Measurements from ENCODE around the gene ZNF296. TPM values are rescaled to one million over a fixed set of nuclear protein-coding genes. Genes with fewer than 3 reads are reported as not detected.

Gene ZNF296
- total RNA-seq, 1 donor from 2014 or later: under 0.01 TPM

- DNase-seq (ENCODE audit: low spot score in 2 of 2) (peak in 1 of 2 donors; percentile 43), FAIRE-seq (no peak)
Observed at GRCh38 chr19:45103508-45104319, 27.4 kb upstream of the ZNF296 start.

DNA sequence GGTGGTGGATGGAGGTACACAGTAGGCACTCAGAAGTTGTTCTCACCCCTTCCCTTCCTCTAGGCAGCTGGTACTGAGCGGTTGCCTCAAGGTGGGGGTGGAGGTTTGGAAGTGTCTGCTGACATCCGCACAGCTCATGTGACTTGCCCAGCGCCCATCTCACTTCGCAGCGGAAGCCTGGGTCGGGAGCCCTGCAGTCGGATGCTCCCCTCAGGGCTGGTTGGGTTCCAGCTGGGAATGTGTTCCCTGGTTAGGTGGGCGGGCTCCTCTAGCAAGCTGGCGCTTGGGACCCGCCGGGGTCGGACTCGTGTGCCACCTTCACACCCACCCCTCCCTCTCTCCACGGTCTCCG lies 26.9 kb upstream of the ZNF296 start:
- FAIRE-seq (no peak), DNase-seq (ENCODE audit: low spot score in 2 of 2) (peak in 1 of 2 donors; percentile 58)

GRCh38 chr19:45102481-45102880 lies 26.2 kb upstream of the ZNF296 start:
- no peak for FAIRE-seq
- DNase-seq (ENCODE audit: low spot score in 2 of 2): no peak

GRCh38 chr19:45101806-45102205 lies 25.5 kb upstream of the ZNF296 start:
- DNase-seq (ENCODE audit: low spot score in 2 of 2) (no peak), FAIRE-seq (no peak)

GRCh38 chr19:45100846-45101252 lies 24.6 kb upstream of the ZNF296 start:
- DNase-seq (ENCODE audit: low spot score in 2 of 2) (no peak), FAIRE-seq (no peak)

GRCh38 chr19:45100201-45100600 lies 23.9 kb upstream of the ZNF296 start:
- FAIRE-seq (no peak), DNase-seq (ENCODE audit: low spot score in 2 of 2) (no peak)

DNA sequence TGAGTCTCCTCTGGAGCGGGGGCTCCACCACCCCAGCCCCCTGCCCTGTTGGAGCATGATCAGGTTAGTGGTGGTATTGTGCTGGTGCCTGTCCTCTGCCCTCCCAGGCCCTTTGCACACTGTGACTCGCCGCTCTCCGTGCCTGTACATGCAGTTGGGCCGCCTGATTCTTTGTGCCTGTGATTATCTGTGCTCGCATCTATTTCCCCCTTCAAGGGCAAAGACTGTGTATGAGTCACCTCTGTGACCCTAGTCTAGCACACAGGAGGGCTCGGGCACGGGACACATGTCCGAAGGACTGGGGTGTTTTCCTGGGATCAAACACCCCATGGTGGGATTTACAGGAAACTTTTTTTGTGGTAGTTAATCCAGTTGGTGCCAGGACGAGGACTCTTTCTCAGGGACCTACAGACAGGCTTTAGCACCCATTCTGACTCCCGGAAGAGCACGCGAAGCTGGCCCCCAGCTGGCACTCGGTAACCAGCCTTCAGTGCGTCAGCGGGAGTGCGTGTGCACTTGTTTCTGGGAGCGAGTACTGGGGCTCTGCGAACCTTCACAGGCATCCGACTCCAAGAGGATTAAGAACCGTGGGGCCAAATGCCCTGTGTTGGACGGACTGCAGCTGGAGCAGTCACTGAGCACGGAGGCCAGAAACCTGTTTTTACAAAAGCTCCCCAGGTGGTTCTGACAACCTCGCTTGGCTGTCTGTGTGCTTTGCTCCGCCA lies 23.4 kb upstream of the ZNF296 start:
- DNase-seq (ENCODE audit: low spot score in 2 of 2): no peak
- no peak for FAIRE-seq

DNA sequence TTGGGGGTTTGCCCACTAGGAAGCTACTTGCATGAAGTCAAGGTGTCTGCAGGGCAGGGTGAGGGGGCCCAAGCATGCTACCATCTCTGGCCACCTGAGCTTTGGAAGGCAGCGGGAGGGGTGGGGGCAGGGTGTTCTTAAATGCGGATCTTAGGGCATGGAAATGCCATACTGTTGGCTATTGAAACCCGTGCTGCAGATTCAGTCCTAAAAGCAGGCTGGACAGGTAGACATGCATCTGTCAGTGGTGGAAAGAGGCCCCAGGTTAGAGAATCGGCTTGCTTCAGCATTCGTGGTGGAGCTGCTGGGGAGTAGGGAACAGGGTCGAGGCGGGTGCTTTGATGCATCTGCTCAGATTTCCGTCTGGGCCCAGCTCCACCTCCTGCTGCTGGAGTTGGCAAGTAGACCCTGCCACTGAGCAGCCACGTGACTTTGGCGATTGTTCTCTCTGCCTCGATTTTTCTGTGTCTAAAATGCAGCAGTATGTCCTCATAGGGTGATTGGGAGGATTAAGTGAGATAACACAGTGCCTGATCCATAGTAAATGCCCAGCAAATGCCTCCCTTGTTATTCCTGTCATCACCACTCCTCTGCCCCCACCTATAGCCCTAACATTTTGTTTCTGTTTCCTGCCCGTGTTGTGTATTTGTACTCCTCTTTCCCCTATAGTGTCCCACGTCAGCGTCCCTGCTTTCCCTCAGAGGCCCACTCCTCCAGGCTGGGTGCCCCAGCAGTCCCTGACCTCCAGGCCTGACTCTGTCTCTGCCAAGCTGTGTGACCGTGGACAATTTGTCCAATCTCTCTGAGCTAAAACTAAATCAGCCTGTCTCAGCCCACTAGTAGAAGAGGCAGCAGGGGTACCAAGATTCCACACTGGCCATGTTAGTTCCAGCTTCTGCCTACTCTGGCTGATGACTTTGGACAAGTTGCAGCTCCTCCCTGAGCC lies 22.5 kb upstream of the ZNF296 start:
- FAIRE-seq (no peak), DNase-seq (ENCODE audit: low spot score in 2 of 2) (peak; percentile 71 to 77)

GRCh38 chr19:45097776-45098520 lies 21.7 kb upstream of the ZNF296 start:
- DNase-seq (ENCODE audit: low spot score in 2 of 2) (peak in 1 of 2 donors; percentile 78), FAIRE-seq (no peak)

- FAIRE-seq: no peak
- DNase-seq (ENCODE audit: low spot score in 2 of 2): no peak
Observed at GRCh38 chr19:45097450-45097775, 21.1 kb upstream of the ZNF296 start.

DNA sequence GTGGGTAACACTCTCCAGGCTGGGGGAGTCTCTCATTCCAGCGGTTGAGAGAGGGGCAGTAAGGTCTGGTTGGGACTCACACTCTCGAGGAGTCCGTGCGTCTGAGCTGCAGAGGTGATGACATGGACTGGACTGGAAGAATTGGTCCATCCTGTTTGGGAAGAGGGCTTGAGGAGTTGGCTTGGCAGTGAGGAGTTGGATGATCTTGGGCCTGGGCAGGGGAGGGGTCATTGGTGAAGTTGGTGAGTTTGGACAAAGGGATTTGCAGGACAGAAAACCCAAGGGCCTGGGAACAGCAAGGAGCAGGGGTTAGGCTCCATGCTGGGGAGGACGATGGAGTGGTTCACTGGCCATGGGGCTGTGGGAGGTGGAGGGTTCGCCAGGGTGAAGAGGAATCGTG lies 20.4 kb upstream of the ZNF296 start:
- DNase-seq (ENCODE audit: low spot score in 2 of 2) (no peak), FAIRE-seq (no peak)

- DNase-seq (ENCODE audit: low spot score in 2 of 2): no peak
Observed at GRCh38 chr19:45095496-45096413, 19.5 kb upstream of the ZNF296 start.

DNA sequence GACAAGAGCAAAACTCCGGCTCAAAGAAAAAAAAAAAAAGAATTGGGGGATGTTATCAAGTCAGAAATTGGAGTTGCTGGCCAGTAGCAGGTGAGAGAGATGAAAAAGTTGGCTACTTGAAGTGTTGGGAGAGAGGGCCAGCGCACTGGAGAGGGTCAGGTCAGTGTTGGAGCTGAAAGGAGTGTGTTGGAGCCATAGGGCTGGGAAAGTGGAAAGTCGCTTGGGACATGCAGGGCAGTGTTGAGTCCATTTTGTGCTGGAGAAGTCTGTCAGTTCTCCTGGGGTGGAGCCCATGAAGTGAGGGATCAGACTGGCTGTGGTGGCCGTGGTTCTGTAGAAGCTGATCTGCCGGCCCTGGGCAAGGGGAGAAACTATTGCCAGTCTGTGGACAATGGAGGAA lies 18.4 kb upstream of the ZNF296 start:
- FAIRE-seq (no peak), DNase-seq (ENCODE audit: low spot score in 2 of 2) (no peak)

More at GRCh38 chr19:45095496-45096413, 19.5 kb upstream of the ZNF296 start:
- FAIRE-seq: no peak

DNA sequence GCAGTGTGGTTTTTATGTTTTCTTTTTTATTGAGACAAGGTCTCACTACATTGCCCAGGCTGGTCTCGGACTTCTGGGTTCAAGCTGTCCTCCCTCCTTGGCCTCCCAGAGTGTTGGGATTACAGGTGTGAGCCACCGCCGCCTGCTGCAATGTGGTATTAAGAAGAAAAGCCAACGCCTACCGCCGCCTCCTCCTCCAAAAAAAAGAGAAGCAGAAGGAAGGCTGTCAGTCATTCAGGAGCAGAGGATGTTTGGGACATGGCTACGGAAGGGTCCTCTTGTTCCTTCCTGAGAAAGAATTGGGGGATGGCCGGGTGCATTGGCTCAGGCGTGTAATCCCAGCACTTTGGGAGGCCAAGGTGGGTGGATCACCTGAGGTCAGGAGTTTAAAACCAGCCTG lies 17.9 kb upstream of the ZNF296 start:
- FAIRE-seq (no peak), DNase-seq (ENCODE audit: low spot score in 2 of 2) (no peak)

- FAIRE-seq (no peak), DNase-seq (ENCODE audit: low spot score in 2 of 2) (peak; percentile 94 to 95)
Observed at GRCh38 chr19:45092747-45093678, 16.7 kb upstream of the ZNF296 start, which contains the start of gene PPP1R37. TSS of gene PPP1R37 (plus strand) at chr19:45093179. CDS start at chr19:45093326, 147 bp downstream.

DNA sequence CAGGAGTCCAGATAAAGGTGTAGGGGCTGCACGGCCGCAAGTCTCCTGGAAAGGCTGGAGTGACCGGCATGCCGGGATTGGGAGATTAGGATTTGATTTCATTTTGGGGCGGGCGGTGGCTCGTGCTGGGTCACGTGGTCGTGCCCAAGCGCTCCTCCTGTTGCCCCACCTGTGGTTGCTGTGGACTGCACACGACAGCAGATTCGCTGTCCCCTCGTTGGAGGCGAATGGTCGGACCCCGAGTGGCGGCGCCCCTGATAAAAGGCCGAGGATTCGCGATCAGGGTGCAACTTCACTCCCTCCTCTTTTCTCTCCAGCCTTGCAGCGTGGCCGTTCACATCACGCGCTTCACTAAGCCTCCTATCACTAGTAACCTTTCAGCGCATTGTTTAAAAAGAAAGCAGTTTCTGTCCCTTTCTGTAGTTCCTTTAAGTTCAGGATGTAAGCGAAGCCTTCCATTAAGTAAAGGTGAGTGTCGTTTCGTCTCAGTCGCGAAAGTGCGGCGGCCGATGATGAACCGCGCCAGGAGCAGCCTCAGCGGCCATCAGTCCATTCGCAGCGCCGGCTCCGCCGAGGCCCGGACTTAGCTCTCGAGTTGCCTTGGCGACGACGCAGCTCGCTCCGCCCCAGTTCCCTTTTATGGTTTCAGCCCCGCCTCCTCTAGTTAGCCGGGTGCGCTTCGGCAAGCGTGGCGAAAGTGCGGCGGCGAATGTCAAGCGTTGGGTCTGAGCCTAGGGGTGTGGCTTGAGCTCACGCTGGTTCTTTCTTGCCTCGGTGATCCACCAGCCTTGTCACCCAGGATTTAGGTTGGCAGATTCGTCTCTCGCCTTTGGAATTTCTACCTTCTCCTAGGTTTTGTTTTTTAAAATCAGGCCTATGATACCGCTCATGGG lies 15.0 kb upstream of the ZNF296 start:
- DNase-seq (ENCODE audit: low spot score in 2 of 2) (peak; percentile 94 to 99), FAIRE-seq (peak; percentile 88)

DNA sequence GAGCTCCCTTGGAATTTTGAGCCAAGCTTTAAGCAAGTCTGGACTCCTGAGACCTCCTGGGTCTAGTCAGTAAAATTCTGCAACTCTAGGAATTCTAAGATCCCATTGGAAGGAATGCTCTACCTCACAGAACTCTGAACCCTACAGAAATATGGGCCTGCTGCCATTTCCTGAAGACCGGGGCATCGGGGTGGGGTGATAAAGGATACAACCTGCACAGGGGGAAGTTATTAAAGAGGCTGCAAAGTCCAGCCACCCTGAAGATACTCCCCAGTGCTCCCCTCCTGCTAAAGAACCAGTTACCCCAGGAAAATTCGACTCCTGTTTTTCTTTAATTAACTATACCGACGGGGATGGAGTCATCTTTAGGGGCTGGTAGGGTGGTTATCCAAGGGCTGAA lies 14.3 kb upstream of the ZNF296 start:
- DNase-seq (ENCODE audit: low spot score in 2 of 2): no peak
- no peak for FAIRE-seq

Measured in frontal cortex (tissue), 4 donors.